GM12872 (cell line): ENCODE measurements around the gene SFXN2.

Source experiments
- TF ChIP-seq, protein P1 (sequence below): IDR thresholded peaks from 3 replicates; pipeline ENCODE4 v1.5.1; 2011; ENCODE audit warnings: low read depth, mild to moderate bottlenecking, low read length, moderate library complexity; ENCODE audit not compliant: insufficient read depth

SFXN2 gene

DNA sequence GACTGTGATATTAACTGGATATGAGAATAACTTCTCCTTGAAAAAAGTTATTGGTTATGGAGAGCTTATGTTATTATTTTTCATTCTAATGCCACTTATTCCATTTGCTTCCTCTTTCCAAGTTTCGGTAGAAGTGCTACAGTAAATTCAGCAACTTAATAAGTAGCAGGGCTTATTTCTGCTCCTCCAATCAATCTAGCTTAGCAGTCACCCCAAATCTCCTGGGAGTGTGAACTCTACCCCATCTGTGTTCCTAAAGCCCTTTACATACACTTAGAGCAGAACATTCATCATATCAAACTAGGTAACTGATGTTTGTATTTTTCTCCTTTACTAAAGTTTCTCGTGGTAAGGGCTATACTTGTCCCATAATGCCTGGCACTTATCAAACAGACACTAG is 8.9 kb upstream of the SFXN2 start:
- TF ChIP-seq, protein P1, sequence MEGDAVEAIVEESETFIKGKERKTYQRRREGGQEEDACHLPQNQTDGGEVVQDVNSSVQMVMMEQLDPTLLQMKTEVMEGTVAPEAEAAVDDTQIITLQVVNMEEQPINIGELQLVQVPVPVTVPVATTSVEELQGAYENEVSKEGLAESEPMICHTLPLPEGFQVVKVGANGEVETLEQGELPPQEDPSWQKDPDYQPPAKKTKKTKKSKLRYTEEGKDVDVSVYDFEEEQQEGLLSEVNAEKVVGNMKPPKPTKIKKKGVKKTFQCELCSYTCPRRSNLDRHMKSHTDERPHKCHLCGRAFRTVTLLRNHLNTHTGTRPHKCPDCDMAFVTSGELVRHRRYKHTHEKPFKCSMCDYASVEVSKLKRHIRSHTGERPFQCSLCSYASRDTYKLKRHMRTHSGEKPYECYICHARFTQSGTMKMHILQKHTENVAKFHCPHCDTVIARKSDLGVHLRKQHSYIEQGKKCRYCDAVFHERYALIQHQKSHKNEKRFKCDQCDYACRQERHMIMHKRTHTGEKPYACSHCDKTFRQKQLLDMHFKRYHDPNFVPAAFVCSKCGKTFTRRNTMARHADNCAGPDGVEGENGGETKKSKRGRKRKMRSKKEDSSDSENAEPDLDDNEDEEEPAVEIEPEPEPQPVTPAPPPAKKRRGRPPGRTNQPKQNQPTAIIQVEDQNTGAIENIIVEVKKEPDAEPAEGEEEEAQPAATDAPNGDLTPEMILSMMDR: no peak

DNA sequence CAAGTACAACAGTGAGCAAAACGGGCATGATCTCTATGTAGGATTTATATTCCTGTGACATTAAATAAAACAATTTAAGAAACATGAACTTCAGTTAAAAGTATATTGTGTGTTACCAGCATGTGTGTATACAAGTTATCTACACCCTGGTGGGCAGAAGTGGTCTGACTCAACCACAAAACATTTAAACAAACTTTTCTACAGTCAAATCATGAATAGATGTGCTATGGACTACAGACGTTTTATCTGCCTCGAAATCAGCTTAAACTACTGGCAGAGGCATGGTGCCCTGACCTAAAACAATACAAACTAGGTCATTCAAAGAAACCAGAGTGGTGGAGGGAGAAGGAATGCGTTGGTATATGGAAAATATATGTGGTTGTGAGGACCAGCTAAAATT is 3.8 kb upstream of the SFXN2 start:
- TF ChIP-seq, protein P1: 0 out of 3 replicates have a peak, but pooled peaks have one; percentile 11

DNA sequence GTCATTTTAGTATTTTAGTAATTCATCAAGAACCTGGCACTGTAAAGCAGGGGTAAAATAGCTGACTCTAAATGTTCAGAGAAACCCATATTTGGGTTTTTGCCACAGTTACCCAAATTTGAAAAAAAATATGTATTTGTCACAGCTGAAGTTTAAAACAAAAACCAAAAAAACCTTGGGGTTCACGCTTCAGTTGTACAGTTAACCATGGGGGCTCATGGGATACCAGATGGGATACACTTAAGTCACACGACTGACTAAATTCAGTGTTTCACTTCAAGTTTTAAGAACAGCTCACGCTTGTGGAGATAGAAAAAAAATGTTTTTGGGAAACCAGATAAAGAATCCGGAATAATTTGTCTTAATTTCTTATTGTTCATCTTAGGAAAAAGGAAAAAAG is 2.3 kb upstream of the SFXN2 start:
- TF ChIP-seq, protein P1: no peak

DNA sequence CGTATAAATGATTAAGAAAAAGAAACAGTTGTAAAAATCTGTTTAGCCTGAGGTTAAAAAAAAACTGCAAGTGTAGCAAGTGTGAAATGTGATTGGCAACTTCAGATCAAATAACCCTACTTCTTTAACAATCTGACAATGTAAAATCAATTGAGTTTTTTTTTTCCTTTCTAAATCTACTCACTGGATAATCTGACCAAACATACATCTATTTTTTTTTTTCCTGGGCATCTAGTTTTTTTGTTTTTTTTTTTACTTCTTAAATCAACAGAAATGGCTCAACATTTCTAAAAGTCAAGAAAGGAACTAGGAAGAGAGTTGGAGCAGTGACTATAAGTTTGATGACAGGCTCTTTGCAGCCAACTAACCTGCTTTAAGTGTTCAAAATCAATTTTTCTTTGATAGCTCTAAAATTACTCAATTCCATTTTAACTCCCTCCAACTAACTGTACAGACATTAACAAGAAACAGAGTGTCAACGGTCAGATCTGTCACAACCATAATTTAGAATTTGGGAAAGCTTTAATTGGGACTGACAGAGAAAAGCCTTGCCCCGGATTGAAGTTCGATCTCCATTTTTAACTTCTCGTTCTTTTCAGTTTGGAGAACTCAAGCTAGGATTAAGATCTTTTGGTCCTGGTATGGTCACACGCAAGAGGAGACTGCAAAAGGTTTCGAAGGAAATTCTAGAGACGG is 1.4 kb upstream of the SFXN2 start:
- TF ChIP-seq, protein P1: no peak

DNA sequence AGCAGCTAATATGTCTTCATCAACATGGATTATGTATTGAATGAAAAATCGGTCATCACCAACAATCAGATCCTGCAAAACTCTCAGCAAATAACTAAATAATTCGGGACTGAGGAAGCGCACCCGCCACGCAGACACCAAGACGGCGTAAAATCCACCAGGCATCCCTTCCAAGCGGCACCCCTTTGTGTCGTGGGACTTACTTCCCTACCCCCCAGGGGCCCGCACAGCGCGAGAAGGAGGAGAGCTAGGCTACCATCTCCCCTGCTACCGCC is 960 bp upstream of the SFXN2 start:
- TF ChIP-seq, protein P1: no peak; the same call in 2 of the 3 replicates

DNA sequence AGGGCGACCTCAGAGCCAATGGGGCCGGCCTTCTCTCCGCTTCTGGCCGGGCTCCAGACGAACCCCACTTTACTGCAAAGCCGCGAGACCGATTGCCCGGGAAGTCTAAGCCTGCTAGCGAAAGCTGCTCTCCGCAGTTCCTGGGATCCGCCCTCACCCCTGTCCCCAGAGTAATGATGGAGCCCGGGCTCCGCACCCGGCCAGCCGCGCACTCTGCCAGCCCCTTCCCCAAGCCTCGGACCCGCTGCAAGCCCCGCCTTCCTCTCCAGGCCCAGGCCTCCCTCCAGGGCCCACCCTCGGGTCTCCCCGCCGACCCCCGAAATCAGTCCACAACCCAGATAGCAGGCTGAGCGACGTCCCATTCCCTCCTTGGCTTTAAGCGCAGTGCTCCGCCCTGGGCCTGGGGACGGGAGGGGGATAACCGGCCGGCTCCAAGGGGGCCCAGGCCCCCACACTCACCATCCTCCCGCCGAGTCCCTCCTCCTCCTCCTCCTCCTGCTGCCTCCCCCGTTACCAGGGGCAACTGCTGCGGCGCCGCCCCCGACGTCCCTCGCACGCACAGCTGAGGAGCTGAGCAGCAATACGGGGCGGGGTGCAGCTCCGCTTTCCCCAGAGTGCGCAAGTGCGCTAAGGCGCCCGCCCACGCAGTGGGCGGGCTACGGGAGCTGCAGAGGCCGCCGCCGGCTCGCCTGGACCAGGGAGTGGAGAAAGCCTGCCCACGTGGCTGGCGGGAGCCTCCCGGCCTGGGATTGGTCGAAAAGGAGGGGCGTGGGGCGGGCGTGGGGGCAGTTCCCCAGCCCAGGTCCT is 419 bp upstream of the SFXN2 start, which contains the start of gene ARL3:
TSS of gene ARL3 (minus strand) at position 584 of the 807 bp plus-strand sequence. CDS start at position 462, 122 bp downstream.
- TF ChIP-seq, protein P1: peak; percentile 78; the same call in 2 of the 3 replicates

DNA sequence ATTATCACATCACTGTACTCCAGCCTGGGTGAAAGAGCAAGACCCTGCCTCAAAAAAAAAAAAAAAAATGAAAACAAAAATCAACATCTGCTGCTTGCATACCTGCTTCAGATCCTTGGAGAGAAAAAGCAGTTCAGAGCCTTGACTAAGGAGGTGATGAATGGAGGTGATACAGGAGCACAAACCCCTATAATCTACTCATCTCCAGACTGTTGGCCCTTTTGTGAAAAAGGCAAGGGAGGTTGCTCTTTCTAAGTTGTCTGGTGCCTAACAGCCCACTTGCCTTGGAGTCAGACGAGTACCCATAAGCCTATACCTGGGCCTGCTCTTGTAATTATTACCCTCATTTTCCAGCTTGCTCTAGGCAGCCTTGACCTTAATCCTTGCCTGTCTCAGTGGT is 1.4 kb downstream of the SFXN2 start:
- TF ChIP-seq, protein P1: no peak
